OCI-LY7 (cell line): ENCODE data around the gene SLC16A8.

Source experiments
- EZH2phosphoT487 ChIP-seq: fragments of 200-600 bp; sonication (generic); IDR thresholded peaks from 2 replicates; pipeline ENCODE4 v1.6.1; 2018; ENCODE audit warnings: low read depth, borderline replicate concordance, mild to moderate bottlenecking, mixed run types, antibody characterized with exemption, low read length, moderate library complexity, mixed read lengths
- TF ChIP-seq, protein P1 (sequence below): fragments of 200-600 bp; sonication (generic); conservative IDR thresholded peaks from 2 replicates; pipeline ENCODE4 v1.5.1; 2014; ENCODE audit warnings: mild to moderate bottlenecking, antibody characterized with exemption, low read length, moderate library complexity, mixed read lengths

DNA sequence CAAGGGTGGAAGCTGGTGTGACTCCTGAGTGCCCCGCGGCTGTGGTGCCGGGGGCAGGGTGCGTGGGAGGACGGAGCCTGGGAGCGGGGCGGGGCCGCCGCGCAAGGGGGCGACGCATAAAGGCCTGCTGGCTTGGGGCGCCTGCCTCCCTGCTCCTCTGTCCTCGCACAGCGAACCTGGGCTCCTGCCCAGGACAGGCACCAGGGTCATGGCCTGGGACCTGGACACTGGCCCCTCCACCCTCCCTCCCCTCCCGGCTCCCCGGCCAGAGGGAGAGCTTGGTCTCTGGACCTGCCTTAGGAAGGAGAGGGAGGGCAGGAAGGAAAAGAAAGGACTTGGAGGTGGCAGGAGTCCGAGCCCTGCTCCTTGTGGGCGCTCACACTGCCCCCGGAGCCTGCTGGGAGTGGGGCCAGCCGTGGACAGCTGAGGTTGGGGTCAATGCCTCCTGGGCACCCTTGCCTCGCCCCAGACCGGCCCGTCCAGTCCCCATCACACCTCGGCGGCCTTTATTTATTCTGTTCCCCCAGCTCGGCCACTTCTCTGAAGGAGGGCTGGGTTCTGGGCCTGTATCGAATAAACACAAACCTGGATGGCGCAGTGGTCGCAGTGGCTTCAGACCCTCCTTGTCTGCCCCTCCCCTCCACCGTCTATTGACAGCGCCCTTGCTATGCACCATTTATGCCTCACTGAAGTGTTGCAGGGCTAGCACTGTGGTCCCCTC, 8.7 kb downstream of the SLC16A8 start:
- TF ChIP-seq, protein P1, sequence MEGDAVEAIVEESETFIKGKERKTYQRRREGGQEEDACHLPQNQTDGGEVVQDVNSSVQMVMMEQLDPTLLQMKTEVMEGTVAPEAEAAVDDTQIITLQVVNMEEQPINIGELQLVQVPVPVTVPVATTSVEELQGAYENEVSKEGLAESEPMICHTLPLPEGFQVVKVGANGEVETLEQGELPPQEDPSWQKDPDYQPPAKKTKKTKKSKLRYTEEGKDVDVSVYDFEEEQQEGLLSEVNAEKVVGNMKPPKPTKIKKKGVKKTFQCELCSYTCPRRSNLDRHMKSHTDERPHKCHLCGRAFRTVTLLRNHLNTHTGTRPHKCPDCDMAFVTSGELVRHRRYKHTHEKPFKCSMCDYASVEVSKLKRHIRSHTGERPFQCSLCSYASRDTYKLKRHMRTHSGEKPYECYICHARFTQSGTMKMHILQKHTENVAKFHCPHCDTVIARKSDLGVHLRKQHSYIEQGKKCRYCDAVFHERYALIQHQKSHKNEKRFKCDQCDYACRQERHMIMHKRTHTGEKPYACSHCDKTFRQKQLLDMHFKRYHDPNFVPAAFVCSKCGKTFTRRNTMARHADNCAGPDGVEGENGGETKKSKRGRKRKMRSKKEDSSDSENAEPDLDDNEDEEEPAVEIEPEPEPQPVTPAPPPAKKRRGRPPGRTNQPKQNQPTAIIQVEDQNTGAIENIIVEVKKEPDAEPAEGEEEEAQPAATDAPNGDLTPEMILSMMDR, result no peak
- TF ChIP-seq EZH2phosphoT487, result no peak
